ENCODE results near the gene C3orf20.

GRCh38 chr3:14793126-14793857 lies 118.4 kb downstream of the C3orf20 start:
- TF ChIP-seq POLR2A (IDR thresholded peaks at IDR 0.05; ENCODE audit: low read depth) (no peak), CTCF (IDR thresholded peaks at IDR 0.05) (no peak), EP300 (IDR thresholded peaks at IDR 0.05) (no peak), POLR2AphosphoS5 (IDR thresholded peaks at IDR 0.05) (peak in 1 of 2 donors; percentile 20)
